HG03108 (cell line): ENCODE data around the gene ZNF205.
A peak's percentile ranks its signal among the peaks of the same experiment; 100 is the strongest.
"Not testable (repeated sequence)": the region's sequence is repeated elsewhere in the genome, so short reads cannot be mapped to it uniquely, and the experiment has no call there.

Experiments
- ATAC-seq: cut with Tn5 transposase; IDR thresholded peaks from one replicate; pipeline ENCODE4 v1.9.1; 2021; ENCODE audit warnings: moderate library complexity; ENCODE audit not compliant: unreplicated experiment

The ZNF205 gene

GRCh38 chr16:3129137-3130131 is 17.0 kb downstream of the ZNF205 start:
- no peak for ATAC-seq

DNA sequence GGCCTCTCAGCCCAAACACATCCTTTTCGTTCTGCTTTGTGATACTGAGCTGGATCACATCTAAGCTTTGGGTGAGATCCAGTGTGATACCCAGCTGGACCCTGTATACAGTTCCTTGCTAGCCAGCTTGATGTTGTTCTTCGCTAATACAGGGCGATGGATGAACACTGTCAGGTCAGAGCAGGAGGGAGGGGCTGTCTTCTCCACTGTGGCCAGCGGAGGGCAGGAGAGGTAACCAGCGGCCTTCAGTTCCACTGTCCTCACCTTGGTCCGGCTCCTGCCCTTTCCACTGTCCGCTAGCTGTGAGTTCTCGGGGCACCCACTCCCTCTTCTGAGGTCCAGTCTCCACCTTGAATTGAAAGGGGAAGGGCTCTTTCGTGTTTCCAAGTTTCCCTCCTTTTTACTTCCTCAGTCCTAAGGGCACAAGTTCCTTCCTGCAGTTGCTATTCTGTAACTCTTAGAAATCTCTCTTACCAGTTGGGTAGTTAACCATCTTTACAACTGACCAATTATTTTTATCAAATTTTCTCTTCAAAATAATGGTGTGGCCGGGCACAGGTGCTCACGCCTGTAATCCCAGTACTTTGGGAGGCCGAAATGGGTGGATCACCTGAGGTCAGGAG is 19.5 kb downstream of the ZNF205 start:
- no peak for ATAC-seq

DNA sequence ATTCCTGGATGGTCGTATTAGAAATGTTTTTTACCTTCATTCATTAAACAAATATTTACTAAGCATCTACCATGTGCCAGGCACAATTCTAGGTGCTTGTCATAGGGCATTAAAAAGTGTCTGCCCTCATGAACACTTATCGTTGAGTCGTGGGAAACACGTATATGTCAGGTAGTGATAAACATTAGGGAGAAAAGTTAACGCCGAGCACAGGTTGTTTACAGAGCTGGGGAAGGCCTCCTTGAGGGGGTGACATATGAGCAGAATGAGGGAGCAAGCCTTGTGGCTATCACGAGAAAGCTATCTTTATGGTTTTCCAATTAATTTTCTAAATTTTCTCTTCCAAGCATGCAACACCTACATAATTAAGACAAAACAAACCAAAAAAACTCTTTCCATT is 21.5 kb downstream of the ZNF205 start:
- no peak for ATAC-seq

GRCh38 chr16:3134338-3135125 is 22.1 kb downstream of the ZNF205 start, which contains the start of gene ZNF213:
TSS of gene ZNF213 (plus strand) at chr16:3135029. CDS start at chr16:3137281, 2,252 bp downstream.
- peak; percentile 83 for ATAC-seq

DNA sequence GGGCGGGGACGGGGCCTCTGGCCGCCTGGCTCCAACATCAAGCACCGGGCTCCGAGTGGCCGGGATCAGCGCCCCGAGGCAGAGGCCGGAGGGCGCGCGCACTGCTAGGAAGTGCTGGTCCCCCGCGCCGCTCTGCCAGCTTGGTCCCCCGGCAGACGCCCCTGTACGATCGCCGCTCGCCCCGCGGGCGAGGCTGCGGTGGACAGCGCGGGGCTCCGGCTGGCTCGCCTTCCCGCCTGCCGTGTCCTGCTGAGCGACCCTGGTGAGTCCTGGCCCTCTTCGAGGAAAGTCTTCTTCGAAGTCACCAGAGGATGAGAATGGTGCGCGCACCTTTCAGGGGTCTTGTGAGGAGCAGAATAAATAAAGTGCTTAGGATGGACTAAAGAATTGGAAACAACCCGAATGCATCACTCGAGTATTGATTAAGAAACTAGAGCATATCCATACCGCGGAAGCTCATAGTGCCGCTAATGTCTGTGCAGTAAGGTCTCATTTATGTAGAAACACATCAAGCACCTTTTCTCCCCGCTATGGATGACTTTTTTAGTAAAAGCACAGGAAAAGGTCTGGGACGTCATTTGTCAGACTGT is 22.8 kb downstream of the ZNF205 start:
- no peak for ATAC-seq

DNA sequence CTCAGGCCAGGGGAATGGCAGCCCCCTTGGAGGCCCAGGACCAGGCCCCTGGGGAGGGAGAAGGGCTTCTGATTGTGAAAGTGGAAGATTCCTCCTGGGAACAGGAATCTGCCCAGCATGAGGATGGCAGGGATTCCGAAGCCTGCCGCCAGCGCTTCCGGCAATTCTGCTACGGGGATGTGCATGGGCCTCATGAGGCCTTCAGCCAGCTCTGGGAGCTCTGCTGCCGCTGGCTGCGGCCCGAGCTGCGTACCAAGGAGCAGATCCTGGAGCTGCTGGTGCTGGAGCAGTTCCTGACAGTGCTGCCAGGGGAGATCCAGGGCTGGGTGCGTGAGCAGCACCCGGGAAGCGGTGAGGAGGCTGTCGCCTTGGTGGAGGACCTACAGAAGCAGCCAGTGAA is 24.9 kb downstream of the ZNF205 start:
- ATAC-seq, result no peak

- no peak for ATAC-seq
Measured at GRCh38 chr16:3138342-3138741, 26.0 kb downstream of the ZNF205 start.

DNA sequence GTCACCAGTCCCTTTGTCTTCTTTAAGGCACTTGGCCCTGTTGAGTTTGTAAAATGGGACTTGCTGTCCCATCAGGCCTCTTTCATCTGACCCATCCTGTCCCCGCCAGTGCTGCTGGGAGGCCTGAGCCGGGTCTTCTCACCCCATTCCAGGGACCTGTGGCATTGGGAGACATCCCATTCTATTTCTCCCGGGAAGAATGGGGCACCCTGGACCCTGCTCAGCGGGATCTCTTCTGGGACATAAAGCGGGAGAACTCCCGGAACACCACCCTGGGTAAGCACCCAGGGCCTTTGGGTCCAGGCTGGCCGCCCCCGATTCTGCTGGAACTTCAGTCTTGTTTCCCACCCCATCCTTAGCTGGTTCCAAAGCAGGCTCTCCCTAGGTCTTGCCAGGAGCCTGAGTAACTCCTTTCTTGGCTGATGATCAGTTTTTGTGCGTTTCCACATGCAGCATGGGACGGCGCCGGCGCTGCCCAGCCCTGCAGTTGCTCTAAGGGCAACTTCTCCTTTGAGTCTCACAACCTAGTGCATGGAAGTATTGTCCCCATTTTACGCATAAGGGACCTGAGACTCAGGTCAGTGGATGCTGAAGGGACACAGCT is 26.5 kb downstream of the ZNF205 start:
- ATAC-seq, result no peak

GRCh38 chr16:3139561-3139960 is 27.2 kb downstream of the ZNF205 start:
- not testable (repeated sequence) for ATAC-seq

- ATAC-seq, result no peak
Measured at GRCh38 chr16:3140603-3141427, 28.4 kb downstream of the ZNF205 start.

DNA sequence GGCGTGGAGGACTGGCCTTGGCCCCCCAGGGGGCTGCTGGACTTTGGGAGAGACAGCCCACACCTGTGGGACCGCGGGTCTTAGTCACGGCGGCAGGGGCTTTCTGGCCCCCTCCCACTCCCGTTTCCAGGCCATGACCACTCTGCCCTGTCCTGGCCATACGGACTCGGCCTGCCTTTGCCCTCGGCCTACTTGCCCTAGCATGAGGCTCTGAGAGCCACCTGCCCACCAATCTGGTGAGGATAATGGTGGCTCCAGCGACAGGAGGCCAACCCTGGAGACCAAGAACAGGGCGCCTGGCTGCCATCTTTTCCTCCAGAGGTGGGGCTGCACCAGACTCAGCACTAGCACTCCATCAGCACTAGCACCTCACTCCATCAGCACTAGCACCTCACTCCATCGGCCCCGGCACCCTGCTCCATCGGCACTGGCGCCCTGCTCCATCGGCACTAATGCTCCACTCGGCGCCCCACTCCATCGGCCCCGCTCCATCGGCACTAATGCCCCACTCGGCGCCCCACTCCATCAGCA is 29.5 kb downstream of the ZNF205 start:
- no peak for ATAC-seq

GRCh38 chr16:3142327-3142726 is 29.9 kb downstream of the ZNF205 start:
- no peak for ATAC-seq

GRCh38 chr16:3142770-3143169 is 30.4 kb downstream of the ZNF205 start:
- ATAC-seq, result no peak

DNA sequence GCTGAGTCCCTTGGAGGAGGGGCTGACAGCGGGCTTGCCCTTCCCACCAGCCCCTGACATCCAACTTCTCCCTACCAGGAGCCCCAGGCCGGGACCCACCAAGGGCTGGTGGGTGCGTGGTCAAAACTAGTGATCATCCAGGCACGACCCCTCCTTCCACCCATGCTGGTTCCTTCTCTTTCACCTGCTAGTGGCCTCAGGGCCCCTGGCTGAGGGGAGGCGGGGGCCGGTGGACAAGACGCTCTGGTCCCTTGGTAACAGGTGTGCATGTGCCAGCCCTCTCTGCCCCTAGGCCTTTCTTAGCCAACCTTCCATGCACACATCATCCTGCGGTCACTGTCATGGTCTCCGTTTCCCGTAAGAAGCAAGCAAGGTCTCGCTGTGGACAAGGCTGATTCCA is 30.8 kb downstream of the ZNF205 start:
- ATAC-seq, result no peak

DNA sequence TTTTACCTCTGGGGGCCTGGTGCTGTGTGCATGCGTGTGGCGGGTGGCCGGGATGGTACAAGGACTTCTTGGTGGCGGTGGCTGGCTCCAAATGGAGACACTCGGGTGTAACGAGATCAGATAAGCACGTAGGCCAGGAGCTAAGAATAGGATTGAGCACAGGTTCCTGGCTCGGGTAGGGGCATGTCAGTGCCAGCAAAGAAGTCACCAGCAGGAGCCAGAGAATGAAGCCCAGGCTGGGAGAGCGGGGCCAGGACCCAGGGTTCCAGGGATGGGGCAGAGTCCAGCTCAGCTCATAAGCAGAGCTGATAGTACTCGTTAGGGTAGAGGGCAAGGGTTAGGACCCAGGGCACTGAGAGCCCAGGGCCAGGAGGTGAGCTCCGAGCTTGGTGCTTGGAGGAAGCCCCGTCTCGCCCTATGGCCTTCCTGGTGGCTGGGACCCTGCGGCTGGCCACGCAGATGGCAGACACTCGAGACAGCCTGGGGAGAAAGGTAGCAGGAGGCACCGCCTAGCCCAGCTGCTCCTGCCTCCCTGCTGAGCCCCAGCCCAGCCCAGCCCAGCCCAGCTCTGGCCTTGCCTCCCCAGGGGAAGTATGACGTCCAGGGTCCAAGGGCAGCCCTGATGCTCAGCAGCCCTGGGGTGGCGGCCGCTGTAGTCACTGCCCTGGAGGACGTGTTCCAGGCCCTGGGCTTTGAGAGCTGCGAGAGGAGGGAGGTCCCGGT is 31.4 kb downstream of the ZNF205 start:
- ATAC-seq, result no peak

- no peak for ATAC-seq
Measured at GRCh38 chr16:3144321-3144983, 32.1 kb downstream of the ZNF205 start.

GRCh38 chr16:3145151-3145550 is 32.8 kb downstream of the ZNF205 start:
- ATAC-seq, result no peak

DNA sequence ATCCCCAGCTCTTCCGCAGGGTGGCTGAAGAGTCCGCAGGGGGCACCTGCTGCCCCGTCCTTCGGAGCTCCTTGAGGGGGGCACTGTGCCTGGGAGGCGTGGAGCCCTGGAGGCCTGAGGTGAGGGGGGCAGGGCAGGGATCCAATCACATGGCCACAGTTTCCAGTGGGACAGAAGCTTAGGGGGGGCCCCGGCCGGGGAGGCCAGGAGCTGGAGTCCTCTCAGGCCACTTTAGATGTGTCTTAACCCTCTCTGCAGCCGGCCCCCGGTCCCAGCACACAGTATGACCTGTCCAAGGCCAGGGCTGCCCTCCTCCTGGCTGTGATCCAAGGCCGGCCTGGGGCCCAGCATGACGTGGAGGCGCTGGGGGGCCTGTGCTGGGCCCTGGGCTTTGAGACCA is 33.3 kb downstream of the ZNF205 start:
- no peak for ATAC-seq
